K562 (cell line): ENCODE data around the gene MYOM1. TPM values are rescaled to one million over a fixed set of nuclear protein-coding genes. Genes with fewer than 3 reads are reported as not detected.
A peak's percentile ranks its signal among the peaks of the same experiment; 100 is the strongest.

Experiments used
- ATF4 ChIP-seq: fragments of 450-650 bp; formaldehyde crosslinking; IDR thresholded peaks from 2 replicates; pipeline ENCODE4 v1.4.0; 2022; ENCODE audit warnings: mild to moderate bottlenecking, moderate library complexity
- BCL6 ChIP-seq: fragments of 250-450 bp; sonication (Bioruptor Pico); IDR thresholded peaks from 2 replicates; pipeline ENCODE4 v1.4.0; 2020
- CHCHD3 ChIP-seq: fragments of 250-450 bp; sonication (Bioruptor Pico); IDR thresholded peaks from 2 replicates; pipeline ENCODE4 v2.1.2; 2022; ENCODE audit warnings: mild to moderate bottlenecking
- DDX20 ChIP-seq: fragments of 450-650 bp; IDR thresholded peaks from 2 replicates; pipeline ENCODE4 v1.6.1; 2016; ENCODE audit warnings: missing genetic modification characterization, low read depth, mild to moderate bottlenecking, missing compliant biosample characterization, moderate library complexity
- EGR1 ChIP-seq: fragments of 450-650 bp; conservative IDR thresholded peaks from 2 replicates; pipeline ENCODE4 v1.6.1; 2017; ENCODE audit warnings: mild to moderate bottlenecking
- KHSRP ChIP-seq: fragments of 450-650 bp; IDR thresholded peaks from 2 replicates; pipeline ENCODE4 v1.6.1; 2017
- MAFK ChIP-seq: IDR thresholded peaks from 2 replicates; pipeline ENCODE4 v1.6.1; 2011; ENCODE audit warnings: low read length, improper control_type of control experiment
- NCOA4 ChIP-seq: fragments of 450-650 bp; IDR thresholded peaks from 2 replicates; pipeline ENCODE4 v1.6.1; 2018; ENCODE audit warnings: mild to moderate bottlenecking; ENCODE audit not compliant: partially characterized antibody
- NCOA6 ChIP-seq: fragments of 450-650 bp; IDR thresholded peaks from 2 replicates; pipeline ENCODE4 v1.6.1; 2017; ENCODE audit warnings: mild to moderate bottlenecking
- POLR2AphosphoS2 ChIP-seq: IDR thresholded peaks from 2 replicates; pipeline ENCODE4 v1.6.1; 2012; ENCODE audit warnings: low read length, improper control_type of control experiment
- POLR2G ChIP-seq: fragments of 200-400 bp; formaldehyde crosslinking; IDR thresholded peaks from 2 replicates; pipeline ENCODE4 v1.6.1; 2017; ENCODE audit warnings: low read depth, mild to moderate bottlenecking, antibody characterized with exemption, low read length, moderate library complexity
- RBM22 ChIP-seq: fragments of 200-400 bp; formaldehyde crosslinking; IDR thresholded peaks from 2 replicates; pipeline ENCODE4 v1.6.1; 2018; ENCODE audit warnings: low read length, low read depth; ENCODE audit not compliant: poor library complexity, severe bottlenecking
- SLC30A9 ChIP-seq: fragments of 250-450 bp; sonication (Bioruptor Pico); IDR thresholded peaks from 2 replicates; pipeline ENCODE4 v1.8.0; 2022; ENCODE audit warnings: mild to moderate bottlenecking, moderate library complexity
- TAF15 ChIP-seq: fragments of 200-400 bp; formaldehyde crosslinking; IDR thresholded peaks from 2 replicates; pipeline ENCODE4 v1.6.1; 2017; ENCODE audit warnings: mild to moderate bottlenecking, low read depth, low read length, moderate library complexity
- TAF9B ChIP-seq: fragments of 450-650 bp; IDR thresholded peaks from 2 replicates; pipeline ENCODE4 v1.6.1; 2018; ENCODE audit warnings: mild to moderate bottlenecking; ENCODE audit not compliant: partially characterized antibody
- TAL1 ChIP-seq: fragments of 450-650 bp; IDR thresholded peaks from 2 replicates; pipeline ENCODE4 v1.6.1; 2016; ENCODE audit warnings: mild to moderate bottlenecking
- ZBTB49 ChIP-seq: sonication (generic); formaldehyde crosslinking; IDR thresholded peaks from 2 replicates; pipeline ENCODE4 v1.8.0; 2022; ENCODE audit warnings: missing genetic modification reagents, mild to moderate bottlenecking, borderline replicate concordance
- ZNF175 ChIP-seq: fragments of 200-800 bp; sonication (Bioruptor generic); IDR thresholded peaks from 2 replicates; pipeline ENCODE4 v1.6.1; 2016; ENCODE audit warnings: low read depth, mild to moderate bottlenecking, missing genetic modification characterization, missing compliant biosample characterization
- ZNF24 ChIP-seq: fragments of 450-650 bp; IDR thresholded peaks from 2 replicates; pipeline ENCODE4 v1.6.1; 2016
- ZZZ3 ChIP-seq: fragments of 450-650 bp; IDR thresholded peaks from 2 replicates; pipeline ENCODE4 v1.6.1; 2016; ENCODE audit warnings: antibody characterized with exemption, mild to moderate bottlenecking, moderate library complexity
- polyA plus RNA-seq, 8 experiments: library from polyadenylated mRNA; depleted of rRNA in 4 of 8; stranded (reverse) in 5 of 8; unstranded in 3 of 8; fragments of >200 nt; fragmentation: Nextera tagmentation in 2 of 8; fragmentation: Illumina TruSeq in 1 of 8; extraction: Ambion mirVana in 2 of 8; extraction: Trizol in 1 of 8; gene quantifications; 2 replicates each; pipeline versions ENCODE4 v1.2.1 to v1.2.3, GENCODE V29; 2011 to 2014; ENCODE audit warnings: inconsistent platforms in 1 of 8, missing spikeins in 1 of 8
- total RNA-seq, 7 experiments: library from RNA; depleted of rRNA in 6 of 7; stranded (reverse); fragments of >200 nt in 6 of 7; fragmentation: Illumina TruSeq in 2 of 7; extraction: Trizol in 2 of 7; gene quantifications; 2 replicates each; pipeline versions ENCODE4 v1.2.1 to v1.2.3, GENCODE V29; 2011 to 2021; ENCODE audit warnings: low replicate concordance in 1 of 7
- TF ChIP-seq, protein P1 (sequence below): fragments of 250-450 bp; sonication (Bioruptor Pico); IDR thresholded peaks from 2 replicates; pipeline ENCODE4 v1.5.0; 2021
- TF ChIP-seq, protein P2 (sequence below), 3 experiments: fragments of 200-800 bp in 1 of 3; fragments of 250-450 bp in 1 of 3; fragments of 450-650 bp in 1 of 3; sonication (Bioruptor Pico) in 1 of 3; sonication (Bioruptor generic) in 1 of 3; formaldehyde crosslinking in 1 of 3; IDR thresholded peaks; 2 replicates each; pipeline versions ENCODE4 v1.6.1 to v1.8.0; 2016 to 2022; ENCODE audit warnings: mild to moderate bottlenecking in 2 of 3, missing genetic modification characterization in 2 of 3, missing compliant biosample characterization in 1 of 3, moderate library complexity in 1 of 3

Gene MYOM1
- total and polyA plus RNA-seq, 9 of the 15 experiments (the other 6 are each of a cell fraction or from before 2014, with no cell fraction given), result 0.01 to 0.62 (median 0.25) TPM

DNA sequence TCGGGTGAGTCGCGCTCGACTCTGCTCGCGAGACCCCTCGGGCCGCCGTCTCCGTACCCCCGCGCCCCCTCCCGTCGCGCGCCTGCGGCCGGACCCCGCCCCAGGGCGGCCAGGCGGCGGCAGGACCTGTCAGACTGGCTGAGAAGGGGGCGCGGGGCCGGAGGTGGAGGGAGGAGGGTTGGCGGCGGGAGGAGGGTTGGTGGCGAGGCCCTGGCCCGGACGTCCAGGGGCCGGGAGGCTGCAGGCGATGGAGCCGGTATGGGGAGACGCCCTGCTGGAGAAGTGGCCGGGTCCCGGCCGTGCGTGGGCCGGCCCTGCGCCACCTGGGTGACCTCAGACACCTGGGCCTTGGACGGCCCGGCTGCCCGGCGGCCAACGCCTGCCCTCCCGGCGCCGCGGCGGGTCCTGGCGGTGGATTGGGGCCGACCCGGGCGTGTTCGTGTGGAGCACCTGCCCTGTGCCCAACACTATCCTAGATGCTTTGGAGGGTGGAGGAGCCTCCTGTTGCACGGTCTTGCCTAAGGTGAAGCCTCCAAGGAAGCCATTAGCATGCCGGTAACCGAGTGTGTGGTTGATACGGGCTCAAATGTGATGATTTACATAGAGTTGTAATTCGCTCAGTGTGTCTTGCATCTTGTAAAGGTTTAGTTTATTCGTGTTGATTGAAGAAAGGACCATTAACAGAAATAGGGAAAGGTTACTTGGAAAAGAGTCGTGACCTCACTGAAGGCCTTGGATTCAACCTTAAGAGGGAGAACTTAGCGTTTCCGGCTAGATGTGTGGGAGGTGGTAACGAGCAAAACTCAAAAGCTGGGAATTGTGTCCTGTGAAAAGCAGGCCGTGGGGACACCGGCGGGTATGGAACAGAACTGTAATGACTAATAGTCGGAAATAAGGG lies 42.7 kb upstream of the MYOM1 start (continued):
- TF ChIP-seq MAFK (no peak), TAF15 (no peak), NCOA6 (no peak), KHSRP (no peak), DDX20 (tag) (no peak), NCOA4 (no peak), POLR2G (peak; percentile 47), ZNF24 (no peak), RBM22 (no peak), ZZZ3 (no peak), CHCHD3 (CRISPR knock-in tag) (no peak), ZBTB49 (CRISPR knock-in tag) (no peak), TAF9B (no peak), EGR1 (peak; percentile 34; the same call in 1 of the 2 replicates), ZNF175 (CRISPR knock-in tag) (peak; percentile 27), TAL1 (no peak), ATF4 (no peak), BCL6 (CRISPR knock-in tag) (no peak), POLR2AphosphoS2 (no peak), SLC30A9 (no peak)
- TF ChIP-seq, protein P1, sequence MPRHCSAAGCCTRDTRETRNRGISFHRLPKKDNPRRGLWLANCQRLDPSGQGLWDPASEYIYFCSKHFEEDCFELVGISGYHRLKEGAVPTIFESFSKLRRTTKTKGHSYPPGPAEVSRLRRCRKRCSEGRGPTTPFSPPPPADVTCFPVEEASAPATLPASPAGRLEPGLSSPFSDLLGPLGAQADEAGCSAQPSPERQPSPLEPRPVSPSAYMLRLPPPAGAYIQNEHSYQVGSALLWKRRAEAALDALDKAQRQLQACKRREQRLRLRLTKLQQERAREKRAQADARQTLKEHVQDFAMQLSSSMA (CRISPR knock-in tag), result no peak
- TF ChIP-seq, protein P2, sequence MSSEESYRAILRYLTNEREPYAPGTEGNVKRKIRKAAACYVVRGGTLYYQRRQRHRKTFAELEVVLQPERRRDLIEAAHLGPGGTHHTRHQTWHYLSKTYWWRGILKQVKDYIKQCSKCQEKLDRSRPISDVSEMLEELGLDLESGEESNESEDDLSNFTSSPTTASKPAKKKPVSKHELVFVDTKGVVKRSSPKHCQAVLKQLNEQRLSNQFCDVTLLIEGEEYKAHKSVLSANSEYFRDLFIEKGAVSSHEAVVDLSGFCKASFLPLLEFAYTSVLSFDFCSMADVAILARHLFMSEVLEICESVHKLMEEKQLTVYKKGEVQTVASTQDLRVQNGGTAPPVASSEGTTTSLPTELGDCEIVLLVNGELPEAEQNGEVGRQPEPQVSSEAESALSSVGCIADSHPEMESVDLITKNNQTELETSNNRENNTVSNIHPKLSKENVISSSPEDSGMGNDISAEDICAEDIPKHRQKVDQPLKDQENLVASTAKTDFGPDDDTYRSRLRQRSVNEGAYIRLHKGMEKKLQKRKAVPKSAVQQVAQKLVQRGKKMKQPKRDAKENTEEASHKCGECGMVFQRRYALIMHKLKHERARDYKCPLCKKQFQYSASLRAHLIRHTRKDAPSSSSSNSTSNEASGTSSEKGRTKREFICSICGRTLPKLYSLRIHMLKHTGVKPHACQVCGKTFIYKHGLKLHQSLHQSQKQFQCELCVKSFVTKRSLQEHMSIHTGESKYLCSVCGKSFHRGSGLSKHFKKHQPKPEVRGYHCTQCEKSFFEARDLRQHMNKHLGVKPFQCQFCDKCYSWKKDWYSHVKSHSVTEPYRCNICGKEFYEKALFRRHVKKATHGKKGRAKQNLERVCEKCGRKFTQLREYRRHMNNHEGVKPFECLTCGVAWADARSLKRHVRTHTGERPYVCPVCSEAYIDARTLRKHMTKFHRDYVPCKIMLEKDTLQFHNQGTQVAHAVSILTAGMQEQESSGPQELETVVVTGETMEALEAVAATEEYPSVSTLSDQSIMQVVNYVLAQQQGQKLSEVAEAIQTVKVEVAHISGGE (CRISPR knock-in tag; IDR thresholded peaks at IDR 0.05), result peak in 2 of 3 experiments; percentile 37 to 59; a peak in 2 of 6 replicates
